ENCODE measurements around the gene TEX13D.
"Not testable (repeated sequence)": the region's sequence is repeated elsewhere in the genome, so short reads cannot be mapped to it uniquely, and the experiment has no call there.

TEX13D gene

GRCh38 chrX:124332481-124333424 lies at the start of gene TEX13D:
TEX13D (plus strand) TSS chrX:124332660; CDS start chrX:124332918, 258 bp downstream.
- FAIRE-seq, result no peak
- DNase-seq (ENCODE audit: insufficient read length, low spot score), result no peak

GRCh38 chrX:124289443-124289842 lies 43.0 kb upstream of the TEX13D start:
- DNase-seq (ENCODE audit: insufficient read length, low spot score) (no peak), FAIRE-seq (no peak)

DNA sequence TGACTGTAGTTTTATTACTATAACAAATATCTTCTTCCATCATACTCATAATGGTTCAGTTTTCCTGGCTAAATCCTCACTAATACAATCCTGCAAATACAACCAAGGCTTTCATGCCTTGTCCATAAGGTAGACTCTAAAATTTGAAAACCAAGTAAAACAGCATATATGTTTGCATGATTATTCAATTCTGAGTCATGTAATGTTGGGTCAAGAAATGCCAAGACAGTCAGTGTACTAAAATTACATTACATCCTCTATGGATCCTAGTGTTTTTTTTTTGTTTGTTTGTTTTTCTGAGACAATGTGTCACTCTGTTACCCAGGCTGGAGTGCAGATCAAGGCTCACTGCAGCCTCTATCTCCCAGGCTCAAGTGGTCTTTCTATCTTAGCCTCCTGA lies 38.6 kb upstream of the TEX13D start:
- DNase-seq (ENCODE audit: insufficient read length, low spot score) (no peak), FAIRE-seq (no peak)

GRCh38 chrX:124299323-124299722 lies 33.1 kb upstream of the TEX13D start:
- peak; percentile 35 for FAIRE-seq
- DNase-seq (ENCODE audit: insufficient read length, low spot score), result not testable (repeated sequence)

DNA sequence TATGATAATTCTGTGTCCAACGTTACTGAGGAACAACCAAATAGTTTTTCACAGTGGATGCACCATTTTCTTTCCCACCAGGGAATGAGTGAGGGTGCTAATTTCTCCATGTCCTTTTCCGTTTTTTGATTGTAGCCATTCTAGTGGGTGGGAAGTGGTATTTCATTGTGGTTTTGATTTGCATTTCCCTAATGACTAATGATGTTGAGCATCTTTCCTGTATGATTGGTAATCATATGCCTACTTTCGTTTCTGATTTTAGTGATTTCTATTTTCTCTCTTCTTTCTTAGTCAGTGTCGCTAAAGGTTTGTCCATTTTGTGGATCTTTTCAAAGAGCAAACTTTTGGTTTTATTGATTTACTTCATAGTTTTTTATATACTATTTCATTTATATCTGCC lies 32.1 kb upstream of the TEX13D start:
- DNase-seq (ENCODE audit: insufficient read length, low spot score) (no peak), FAIRE-seq (no peak)

- DNase-seq (ENCODE audit: insufficient read length, low spot score) (no peak), FAIRE-seq (no peak)
Observed at GRCh38 chrX:124307253-124307907, 25.1 kb upstream of the TEX13D start.

GRCh38 chrX:124325732-124326131 lies 6.7 kb upstream of the TEX13D start:
- no peak for FAIRE-seq
- DNase-seq (ENCODE audit: insufficient read length, low spot score), result no peak

- DNase-seq (ENCODE audit: insufficient read length, low spot score), result no peak
- FAIRE-seq, result no peak
Observed at GRCh38 chrX:124328765-124329164, 3.7 kb upstream of the TEX13D start.

GRCh38 chrX:124333862-124334261 lies 1.4 kb downstream of the TEX13D start:
- DNase-seq (ENCODE audit: insufficient read length, low spot score), result no peak
- no peak for FAIRE-seq

DNA sequence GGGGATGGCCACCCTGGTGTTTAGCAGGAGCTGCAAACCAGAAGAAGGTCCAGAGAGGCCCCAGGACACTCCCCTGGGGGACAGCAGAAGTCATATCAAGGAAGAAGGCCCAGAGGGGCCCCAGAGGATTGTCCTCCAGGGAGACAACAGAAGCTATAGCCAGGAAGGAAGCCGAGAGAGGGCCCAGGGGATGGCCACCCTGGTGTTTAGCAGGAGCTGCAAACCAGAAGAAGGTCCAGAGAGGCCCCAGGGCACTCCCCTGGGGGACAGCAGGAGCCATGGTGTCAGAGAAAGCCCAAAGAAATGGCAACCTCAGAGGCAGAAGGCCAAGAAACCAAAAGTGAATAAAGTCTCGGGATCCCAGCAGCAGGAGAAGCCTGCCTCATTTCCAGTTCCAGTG lies 2.1 kb downstream of the TEX13D start:
- not testable (repeated sequence) for DNase-seq (ENCODE audit: insufficient read length, low spot score); FAIRE-seq

- FAIRE-seq (peak; percentile 86), DNase-seq (ENCODE audit: insufficient read length, low spot score) (no peak)
Observed at GRCh38 chrX:124335598-124335997, 3.1 kb downstream of the TEX13D start.

- no peak for DNase-seq (ENCODE audit: insufficient read length, low spot score)
Observed at GRCh38 chrX:124337916-124338315, 5.5 kb downstream of the TEX13D start.

GRCh38 chrX:124338733-124339514 lies 6.5 kb downstream of the TEX13D start:
- peak; percentile 83 for FAIRE-seq
- DNase-seq (ENCODE audit: insufficient read length, low spot score), result no peak

More at GRCh38 chrX:124337916-124338315, 5.5 kb downstream of the TEX13D start:
- no peak for FAIRE-seq

- no peak for FAIRE-seq
- no peak for DNase-seq (ENCODE audit: insufficient read length, low spot score)
Observed at GRCh38 chrX:124341396-124342132, 9.1 kb downstream of the TEX13D start.

DNA sequence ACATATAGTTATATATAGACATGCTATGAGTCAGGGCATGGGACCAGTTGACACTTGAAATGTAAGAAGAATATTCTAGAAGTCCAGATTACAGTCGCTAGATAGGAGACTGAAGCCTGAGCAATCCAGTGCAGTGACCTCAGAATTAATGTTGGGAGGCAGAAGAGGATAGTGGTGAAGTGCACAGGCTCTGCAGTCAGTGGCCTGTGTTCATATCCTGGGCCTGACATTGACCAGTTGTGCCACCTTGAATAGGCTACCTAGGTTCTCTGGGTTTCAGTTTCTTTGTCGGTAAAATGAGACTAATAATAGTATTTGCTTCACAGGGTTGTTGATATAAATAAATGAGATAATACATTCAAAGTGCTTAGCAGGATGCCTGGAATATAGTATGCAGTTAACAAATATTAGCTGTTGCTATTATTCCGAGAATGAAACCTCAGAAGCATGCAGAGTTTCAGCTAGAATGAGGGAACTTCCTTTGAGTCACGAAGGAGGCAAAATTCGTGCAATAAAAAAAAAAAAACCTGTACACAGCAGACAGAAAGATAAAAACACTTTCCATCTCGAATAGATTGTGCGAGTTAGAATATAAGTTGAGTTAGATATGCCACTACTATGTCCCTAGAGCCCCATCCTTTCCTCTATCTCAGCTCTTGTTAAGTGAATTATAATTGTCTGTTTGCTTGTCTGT lies 9.9 kb downstream of the TEX13D start:
- FAIRE-seq (no peak), DNase-seq (ENCODE audit: insufficient read length, low spot score) (no peak)

GRCh38 chrX:124343016-124343415 lies 10.6 kb downstream of the TEX13D start:
- FAIRE-seq, result no peak
- DNase-seq (ENCODE audit: insufficient read length, low spot score), result no peak

GRCh38 chrX:124344246-124344645 lies 11.8 kb downstream of the TEX13D start:
- DNase-seq (ENCODE audit: insufficient read length, low spot score) (no peak), FAIRE-seq (no peak)

DNA sequence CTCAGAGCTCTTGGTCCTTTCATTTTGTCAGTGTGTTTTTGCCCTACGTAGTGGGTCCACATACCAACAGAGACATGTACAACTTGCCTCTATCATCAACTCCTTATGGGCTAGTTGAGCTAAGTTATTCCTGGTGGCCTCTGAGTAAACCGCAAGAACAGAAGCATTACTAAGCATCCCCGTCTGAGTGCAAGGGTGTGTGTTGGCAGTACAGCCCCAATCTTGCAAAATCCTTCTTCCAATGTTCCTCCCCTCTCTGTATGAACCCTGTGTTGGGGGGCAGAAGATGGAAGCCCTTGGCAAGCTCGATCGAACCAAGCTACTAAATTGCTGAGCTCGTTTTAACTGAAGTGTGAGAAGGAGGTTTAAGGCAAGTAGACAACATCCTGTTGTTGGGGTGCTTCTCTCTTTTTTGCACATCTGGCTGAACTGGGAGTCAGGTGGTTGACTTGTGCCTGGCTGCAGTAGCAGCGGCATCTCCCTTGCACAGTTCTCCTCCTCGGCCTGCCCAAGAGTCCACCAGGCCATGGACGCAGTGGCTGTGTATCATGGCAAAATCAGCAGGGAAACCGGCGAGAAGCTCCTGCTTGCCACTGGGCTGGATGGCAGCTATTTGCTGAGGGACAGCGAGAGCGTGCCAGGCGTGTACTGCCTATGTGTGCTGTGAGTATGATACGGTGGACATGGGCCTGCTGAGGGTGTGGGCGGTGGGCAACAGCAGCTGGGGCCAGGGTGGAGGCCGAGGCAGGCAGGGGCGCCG lies 13.8 kb downstream of the TEX13D start, which contains the start of gene SH2D1A:
SH2D1A (plus strand) TSS at position 447 of the 760 bp plus-strand sequence; CDS start at position 527, 80 bp downstream.
- FAIRE-seq, result peak; percentile 81
- no peak for DNase-seq (ENCODE audit: insufficient read length, low spot score)

DNA sequence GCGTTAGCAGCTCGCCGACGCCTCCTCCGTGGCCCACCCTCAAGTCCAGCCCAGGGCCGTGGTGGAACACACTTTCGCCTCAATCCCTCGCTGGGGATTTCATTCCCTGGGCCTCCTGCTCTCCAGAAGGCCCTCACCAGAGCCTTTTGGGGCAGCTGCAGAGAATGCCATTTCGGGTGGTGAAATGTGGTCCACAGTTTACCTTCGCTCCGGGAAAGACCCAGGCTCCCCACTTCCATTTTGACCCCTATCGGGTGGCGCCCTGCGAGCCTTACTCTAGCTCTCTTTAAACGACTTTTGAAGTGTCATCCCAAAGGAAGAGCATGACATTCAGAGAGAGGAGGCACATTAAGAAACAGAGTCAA lies 14.4 kb downstream of the TEX13D start:
- FAIRE-seq, result no peak
- no peak for DNase-seq (ENCODE audit: insufficient read length, low spot score)

All from GM19239 (cell line).